OCI-LY1 (cell line): ENCODE measurements around the gene PPP1R14D.

Experiments used
- H2AFZ ChIP-seq: fragments of 200-600 bp; sonication (generic), shearing (Covaris generic); 2 replicates; pipeline ENCODE4 v1.6.0; 2014; ENCODE audit warnings: antibody characterized with exemption, mild to moderate bottlenecking, low read length
- H3F3A ChIP-seq: fragments of 200-600 bp; sonication (generic), shearing (Covaris generic); 2 replicates; pipeline ENCODE4 v1.6.0; 2014; ENCODE audit warnings: mild to moderate bottlenecking, antibody characterized with exemption, low read length, moderate library complexity; ENCODE audit not compliant: insufficient read depth
- H3K27ac ChIP-seq: fragments of 200-600 bp; sonication (generic); 2 replicates; pipeline ENCODE4 v1.5.1; 2014; ENCODE audit warnings: low read length, mixed run types, mild to moderate bottlenecking, low read depth; ENCODE audit not compliant: poor library complexity, severe bottlenecking
- H3K27me3 ChIP-seq: fragments of 200-600 bp; sonication (generic); 2 replicates; pipeline ENCODE4 v1.6.0; 2014; ENCODE audit warnings: antibody characterized with exemption, mild to moderate bottlenecking, low read length, moderate library complexity; ENCODE audit not compliant: insufficient read depth
- H3K36me3 ChIP-seq: fragments of 200-600 bp; sonication (generic); 2 replicates; pipeline ENCODE4 v1.6.1; 2014; ENCODE audit warnings: mild to moderate bottlenecking, antibody characterized with exemption, low read length, moderate library complexity, mixed read lengths; ENCODE audit not compliant: insufficient read depth
- H3K4me1 ChIP-seq: fragments of 200-600 bp; sonication (generic); 2 replicates; pipeline ENCODE4 v1.5.1; 2014; ENCODE audit warnings: mild to moderate bottlenecking, low read length, moderate library complexity; ENCODE audit not compliant: insufficient read depth, severe bottlenecking
- H3K4me2 ChIP-seq: fragments of 200-600 bp; sonication (generic), shearing (Covaris generic); 2 replicates; pipeline ENCODE4 v1.6.1; 2014; ENCODE audit warnings: low read length
- H3K4me3 ChIP-seq: fragments of 200-600 bp; sonication (generic); 2 replicates; pipeline ENCODE4 v1.5.1; 2014; ENCODE audit warnings: low read length, low read depth, mild to moderate bottlenecking, mixed read lengths; ENCODE audit not compliant: poor library complexity, severe bottlenecking
- H3K79me2 ChIP-seq: fragments of 200-600 bp; shearing (Covaris generic); 2 replicates; pipeline ENCODE4 v1.6.1; 2016; ENCODE audit warnings: mixed run types, low read length, mixed read lengths; ENCODE audit not compliant: insufficient read depth
- H3K9ac ChIP-seq: fragments of 200-600 bp; sonication (generic), shearing (Covaris generic); 2 replicates; pipeline ENCODE4 v1.6.1; 2014; ENCODE audit warnings: mild to moderate bottlenecking, low read length, mixed read lengths
- H3K9me2 ChIP-seq: fragments of 200-600 bp; sonication (generic), shearing (Covaris generic); 2 replicates; pipeline ENCODE4 v1.6.1; 2014; ENCODE audit warnings: low read depth, mild to moderate bottlenecking, low read length, mixed read lengths
- H3K9me3 ChIP-seq: fragments of 200-600 bp; shearing (Covaris generic); 2 replicates; pipeline ENCODE4 v1.6.1; 2014; ENCODE audit warnings: low read length, mixed read lengths
- H4K20me1 ChIP-seq: fragments of 200-600 bp; sonication (generic), shearing (Covaris generic); 2 replicates; pipeline ENCODE4 v1.6.0; 2016; ENCODE audit warnings: mild to moderate bottlenecking, low read length; ENCODE audit not compliant: insufficient read depth
- EZH2 ChIP-seq: fragments of 200-600 bp; sonication (generic), shearing (Covaris generic); IDR thresholded peaks from 2 replicates; pipeline ENCODE4 v1.8.0; 2017; ENCODE audit warnings: borderline replicate concordance, mixed run types, mild to moderate bottlenecking, antibody characterized with exemption, low read length, moderate library complexity, mixed read lengths
- TF ChIP-seq, protein P1 (sequence below): fragments of 200-600 bp; sonication (generic), shearing (Covaris generic); IDR thresholded peaks from 2 replicates; pipeline ENCODE4 v1.5.1; 2017; ENCODE audit warnings: mild to moderate bottlenecking, antibody characterized with exemption, low read length, moderate library complexity, mixed read lengths

The PPP1R14D gene

DNA sequence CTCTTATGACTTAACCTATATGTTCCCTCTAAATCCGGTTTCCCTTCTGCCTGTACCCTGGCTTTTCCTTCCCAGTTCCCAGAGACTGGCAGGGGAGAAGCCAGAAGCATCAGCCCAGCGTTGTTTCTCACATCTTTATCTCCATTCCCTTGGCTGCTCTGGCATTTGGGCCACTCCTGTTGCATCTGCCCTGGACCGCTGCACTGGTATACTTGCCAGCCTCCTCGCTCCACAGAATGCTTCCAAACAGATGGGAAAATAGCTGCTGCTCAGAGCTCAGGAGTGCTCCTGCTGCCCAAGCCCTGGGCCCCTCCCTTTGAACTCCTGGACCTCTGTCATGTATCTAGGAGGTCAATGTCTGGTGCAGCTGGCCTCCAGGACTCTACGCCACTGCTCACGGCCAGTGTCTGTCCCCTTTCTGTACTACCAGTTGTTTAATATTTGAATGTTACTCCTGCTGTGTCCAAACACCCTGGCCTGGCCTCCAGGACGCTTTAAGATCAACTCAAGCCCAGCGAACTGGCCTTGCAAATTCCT is 22.1 kb upstream of the PPP1R14D start:
- TF ChIP-seq, protein P1, sequence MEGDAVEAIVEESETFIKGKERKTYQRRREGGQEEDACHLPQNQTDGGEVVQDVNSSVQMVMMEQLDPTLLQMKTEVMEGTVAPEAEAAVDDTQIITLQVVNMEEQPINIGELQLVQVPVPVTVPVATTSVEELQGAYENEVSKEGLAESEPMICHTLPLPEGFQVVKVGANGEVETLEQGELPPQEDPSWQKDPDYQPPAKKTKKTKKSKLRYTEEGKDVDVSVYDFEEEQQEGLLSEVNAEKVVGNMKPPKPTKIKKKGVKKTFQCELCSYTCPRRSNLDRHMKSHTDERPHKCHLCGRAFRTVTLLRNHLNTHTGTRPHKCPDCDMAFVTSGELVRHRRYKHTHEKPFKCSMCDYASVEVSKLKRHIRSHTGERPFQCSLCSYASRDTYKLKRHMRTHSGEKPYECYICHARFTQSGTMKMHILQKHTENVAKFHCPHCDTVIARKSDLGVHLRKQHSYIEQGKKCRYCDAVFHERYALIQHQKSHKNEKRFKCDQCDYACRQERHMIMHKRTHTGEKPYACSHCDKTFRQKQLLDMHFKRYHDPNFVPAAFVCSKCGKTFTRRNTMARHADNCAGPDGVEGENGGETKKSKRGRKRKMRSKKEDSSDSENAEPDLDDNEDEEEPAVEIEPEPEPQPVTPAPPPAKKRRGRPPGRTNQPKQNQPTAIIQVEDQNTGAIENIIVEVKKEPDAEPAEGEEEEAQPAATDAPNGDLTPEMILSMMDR = no peak
- TF ChIP-seq EZH2 = no peak
- Histone ChIP-seq H2AFZ (no peak overlapping the region), H3K27me3 (no peaks in the 10 kb centered on the region), H3F3A (no peaks in the 10 kb centered on the region), H3K36me3 (0 out of 2 replicates have a peak, but pooled peaks cover 7% of the 10 kb centered on the region), H3K4me3 (no peak overlapping the region), H3K4me1 (peaks cover 21% of the 10 kb centered on the region), H3K79me2 (no peaks in the 10 kb centered on the region), H4K20me1 (no peaks in the 10 kb centered on the region), H3K9ac (no peak overlapping the region), H3K9me3 (no peaks in the 10 kb centered on the region), H3K27ac (no peak overlapping the region), H3K9me2 (no peaks in the 10 kb centered on the region), H3K4me2 (no peak overlapping the region)

DNA sequence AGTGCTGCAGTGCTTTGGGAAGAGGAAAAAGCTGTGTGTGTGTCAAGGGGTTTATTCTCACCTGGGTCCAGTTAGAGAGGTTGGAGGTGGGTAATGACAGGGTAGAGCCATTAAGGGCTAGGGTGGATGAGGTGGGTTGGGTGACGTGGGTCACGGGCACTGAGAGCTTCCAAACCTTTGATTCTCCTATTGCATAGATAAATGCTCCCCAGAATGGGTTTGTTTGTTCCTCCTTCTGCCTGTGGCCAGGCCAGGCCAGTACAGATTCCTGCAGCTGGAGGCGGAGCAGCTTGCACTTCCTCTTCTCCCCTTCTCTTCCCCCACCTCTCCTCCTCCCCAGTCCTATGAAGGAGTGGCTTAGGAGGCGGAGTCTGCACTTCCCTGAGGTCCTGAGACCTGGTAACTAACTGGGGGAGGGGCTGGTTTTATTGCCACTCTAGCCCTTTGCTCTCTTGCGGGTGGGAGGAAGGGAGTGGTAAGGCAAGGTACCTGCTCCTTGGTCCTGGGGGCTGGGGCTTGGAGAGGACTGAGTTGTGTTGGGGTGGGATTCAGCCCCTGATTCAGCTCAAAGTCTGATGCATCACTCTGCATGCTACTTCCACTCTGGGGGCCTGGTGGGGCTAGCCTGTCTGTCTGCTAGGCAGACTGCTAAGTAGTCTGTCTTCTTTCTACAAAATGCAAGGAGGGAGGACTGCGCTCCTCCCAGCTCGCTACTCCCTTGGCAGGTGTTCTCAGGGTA is 18.9 kb upstream of the PPP1R14D start:
- H3K79me2 ChIP-seq = no peaks in the 10 kb centered on the region
- peak overlapping the region; percentile 91 for H3K4me2 ChIP-seq
- H2AFZ ChIP-seq = no peak overlapping the region

DNA sequence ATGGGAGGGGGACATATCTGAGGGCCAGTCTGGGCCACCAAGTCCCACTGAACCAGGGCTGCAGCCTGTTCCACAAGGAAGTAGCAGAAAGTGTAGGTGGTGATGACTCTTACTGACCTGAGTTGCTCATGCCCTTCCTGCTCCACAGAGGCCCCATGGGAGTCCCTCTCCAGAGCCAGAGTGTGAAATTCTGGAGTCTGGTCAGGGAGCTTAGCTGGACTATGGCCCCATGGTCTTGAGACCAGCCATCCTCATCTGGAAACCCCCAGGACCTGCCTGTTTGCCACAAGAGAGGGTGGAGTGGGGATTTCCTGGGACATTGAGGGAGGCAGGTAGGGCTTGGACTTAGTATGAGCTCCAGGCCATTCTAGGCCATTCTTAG is 18.3 kb upstream of the PPP1R14D start:
- no peaks in the 10 kb centered on the region for H3K27me3 ChIP-seq
- H3K9me3 ChIP-seq = no peaks in the 10 kb centered on the region
- H3F3A ChIP-seq = no peaks in the 10 kb centered on the region
- H3K4me1 ChIP-seq = peaks cover 37% of the 10 kb centered on the region
- peak overlapping the region; percentile 18 for H3K4me3 ChIP-seq
- peak overlapping the region; percentile 50 for H3K27ac ChIP-seq
- no peak for TF ChIP-seq EZH2
- TF ChIP-seq, protein P1 = no peak
- no peak overlapping the region; the same call in 1 of the 2 replicates for H3K9ac ChIP-seq
- no peaks in the 10 kb centered on the region for H3K79me2 ChIP-seq
- peak overlapping the region; percentile 91 for H3K4me2 ChIP-seq
- no peak overlapping the region for H2AFZ ChIP-seq
- H3K36me3 ChIP-seq = no peaks in the 10 kb centered on the region
- no peaks in the 10 kb centered on the region for H3K9me2 ChIP-seq
- H4K20me1 ChIP-seq = no peaks in the 10 kb centered on the region

More for the DNA sequence above, 18.9 kb upstream of the PPP1R14D start:
- Histone ChIP-seq H3K4me1 (peaks cover 37% of the 10 kb centered on the region), H3K27me3 (no peaks in the 10 kb centered on the region), H3K9me2 (no peaks in the 10 kb centered on the region), H3K36me3 (no peaks in the 10 kb centered on the region), H4K20me1 (no peaks in the 10 kb centered on the region), H3F3A (no peaks in the 10 kb centered on the region), H3K4me3 (peak overlapping the region; percentile 18), H3K9me3 (no peaks in the 10 kb centered on the region), H3K27ac (peak overlapping the region; percentile 50), H3K9ac (no peak overlapping the region; the same call in 1 of the 2 replicates)
- TF ChIP-seq, protein P1 = no peak
- TF ChIP-seq EZH2 = no peak
